GM21723 (cell line): ENCODE results near the gene GSE1.

Experiments
- ATAC-seq: cut with Tn5 transposase; IDR thresholded peaks from one replicate; pipeline ENCODE4 v1.9.1; 2021; ENCODE audit warnings: mild to moderate bottlenecking, moderate library complexity; ENCODE audit not compliant: unreplicated experiment

The GSE1 gene

GRCh38 chr16:85573696-85574641 is 39.2 kb upstream of the GSE1 start:
- ATAC-seq, result no peak

GRCh38 chr16:85574672-85575475 is 38.2 kb upstream of the GSE1 start:
- no peak for ATAC-seq

- no peak for ATAC-seq
These were observed 37.2 kb upstream of the GSE1 start for GRCh38 chr16:85575920-85576319.

GRCh38 chr16:85576944-85577343 is 36.2 kb upstream of the GSE1 start:
- ATAC-seq, result no peak

- ATAC-seq, result no peak
These were observed 35.1 kb upstream of the GSE1 start for GRCh38 chr16:85577899-85578598.

- no peak for ATAC-seq
These were observed 34.5 kb upstream of the GSE1 start for GRCh38 chr16:85578599-85578948.

- no peak for ATAC-seq
These were observed 33.9 kb upstream of the GSE1 start for GRCh38 chr16:85579191-85579590.

GRCh38 chr16:85579923-85580580 is 33.1 kb upstream of the GSE1 start:
- ATAC-seq, result no peak

- ATAC-seq, result no peak
These were observed 32.4 kb upstream of the GSE1 start for GRCh38 chr16:85580684-85581083.

GRCh38 chr16:85582229-85582991 is 30.7 kb upstream of the GSE1 start:
- no peak for ATAC-seq

- ATAC-seq, result no peak
These were observed 29.5 kb upstream of the GSE1 start for GRCh38 chr16:85583491-85584181.

GRCh38 chr16:85584267-85584666 is 28.9 kb upstream of the GSE1 start:
- ATAC-seq, result no peak

- no peak for ATAC-seq
These were observed 28.3 kb upstream of the GSE1 start for GRCh38 chr16:85584819-85585282.

- no peak for ATAC-seq
These were observed 27.4 kb upstream of the GSE1 start for GRCh38 chr16:85585711-85586110.

GRCh38 chr16:85586380-85587104 is 26.6 kb upstream of the GSE1 start:
- no peak for ATAC-seq

GRCh38 chr16:85587762-85588556 is 25.2 kb upstream of the GSE1 start:
- no peak for ATAC-seq

GRCh38 chr16:85588562-85589503 is 24.3 kb upstream of the GSE1 start:
- ATAC-seq, result no peak
